ENCODE results near the gene CTU1. TPM values are rescaled to one million over a fixed set of nuclear protein-coding genes. Genes with fewer than 3 reads are reported as not detected.

The CTU1 gene
- total RNA-seq, 4 donors from 2014 or later: 2.8 to 8.5 (median 4.6) TPM

DNA sequence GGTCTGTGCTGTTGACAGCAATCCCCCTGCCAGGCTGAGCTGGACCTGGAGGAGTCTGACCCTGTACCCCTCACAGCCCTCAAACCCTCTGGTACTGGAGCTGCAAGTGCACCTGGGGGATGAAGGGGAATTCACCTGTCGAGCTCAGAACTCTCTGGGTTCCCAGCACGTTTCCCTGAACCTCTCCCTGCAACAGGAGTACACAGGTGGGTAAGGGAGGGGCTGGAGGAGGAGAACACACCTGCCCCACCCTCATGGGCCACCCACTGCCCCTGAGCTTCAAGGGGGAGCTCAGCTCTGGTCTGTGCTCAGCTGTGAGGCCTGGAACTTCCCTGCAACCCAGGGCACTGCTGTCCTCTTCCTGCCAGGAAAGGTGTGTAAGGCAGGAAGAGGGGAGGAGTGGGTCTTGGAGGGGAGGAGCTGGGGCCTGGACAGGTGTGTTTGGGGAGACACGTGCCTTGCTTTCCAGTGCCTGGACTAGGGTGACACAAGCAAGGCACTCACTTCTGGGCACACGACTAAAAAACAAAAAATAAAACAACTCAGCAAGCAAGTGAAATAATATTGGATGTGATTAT is 37.8 kb upstream of the CTU1 start:
- TF ChIP-seq CTCF (IDR thresholded peaks at IDR 0.05; ENCODE audit: low read depth): no peak

DNA sequence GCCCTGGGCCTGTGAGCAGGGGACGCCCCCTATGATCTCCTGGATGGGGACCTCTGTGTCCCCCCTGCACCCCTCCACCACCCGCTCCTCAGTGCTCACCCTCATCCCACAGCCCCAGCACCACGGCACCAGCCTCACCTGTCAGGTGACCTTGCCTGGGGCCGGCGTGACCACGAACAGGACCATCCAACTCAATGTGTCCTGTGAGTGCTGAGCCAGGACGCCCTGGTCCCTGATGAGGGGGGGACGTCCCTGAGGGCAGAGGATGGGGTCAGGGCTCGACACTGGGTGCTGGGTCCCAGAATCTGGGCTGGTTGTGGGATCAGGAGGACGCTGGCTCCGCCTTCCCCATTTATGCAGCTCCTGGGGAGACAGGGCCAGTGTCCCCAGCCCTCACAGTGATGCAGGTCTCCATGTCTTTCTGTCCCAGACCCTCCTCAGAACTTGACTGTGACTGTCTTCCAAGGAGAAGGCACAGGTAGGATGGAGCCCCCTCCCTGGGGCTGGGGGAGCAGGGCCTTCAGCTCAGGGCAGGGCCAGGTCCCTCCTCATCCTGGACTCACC is 36.4 kb upstream of the CTU1 start:
- no peak for TF ChIP-seq CTCF (IDR thresholded peaks at IDR 0.05; ENCODE audit: low read depth)

- TF ChIP-seq CTCF (IDR thresholded peaks at IDR 0.05; ENCODE audit: low read depth): no peak
Observed at GRCh38 chr19:51143486-51143885, 35.3 kb upstream of the CTU1 start.

DNA sequence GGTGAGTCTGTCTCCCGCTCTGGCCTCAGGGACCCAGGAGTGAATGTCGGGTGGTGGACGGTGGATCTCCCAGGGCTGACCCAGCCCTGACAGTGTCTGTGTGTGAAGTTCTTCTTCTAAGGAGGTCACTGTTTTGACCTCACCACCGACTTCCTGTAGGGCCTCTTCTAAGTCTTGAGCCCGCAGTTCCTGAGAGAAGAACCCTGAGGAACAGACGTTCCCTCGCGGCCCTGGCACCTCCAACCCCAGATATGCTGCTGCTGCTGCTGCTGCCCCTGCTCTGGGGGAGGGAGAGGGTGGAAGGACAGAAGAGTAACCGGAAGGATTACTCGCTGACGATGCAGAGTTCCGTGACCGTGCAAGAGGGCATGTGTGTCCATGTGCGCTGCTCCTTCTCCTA is 33.9 kb upstream of the CTU1 start, which contains the start of gene SIGLEC7:
SIGLEC7 (plus strand) TSS at position 183 of the 400 bp plus-strand sequence; CDS start at position 252, 69 bp downstream.
- TF ChIP-seq CTCF (IDR thresholded peaks at IDR 0.05; ENCODE audit: low read depth): no peak

GRCh38 chr19:51141181-51141580 is 33.0 kb upstream of the CTU1 start:
- no peak for TF ChIP-seq CTCF (IDR thresholded peaks at IDR 0.05; ENCODE audit: low read depth)

DNA sequence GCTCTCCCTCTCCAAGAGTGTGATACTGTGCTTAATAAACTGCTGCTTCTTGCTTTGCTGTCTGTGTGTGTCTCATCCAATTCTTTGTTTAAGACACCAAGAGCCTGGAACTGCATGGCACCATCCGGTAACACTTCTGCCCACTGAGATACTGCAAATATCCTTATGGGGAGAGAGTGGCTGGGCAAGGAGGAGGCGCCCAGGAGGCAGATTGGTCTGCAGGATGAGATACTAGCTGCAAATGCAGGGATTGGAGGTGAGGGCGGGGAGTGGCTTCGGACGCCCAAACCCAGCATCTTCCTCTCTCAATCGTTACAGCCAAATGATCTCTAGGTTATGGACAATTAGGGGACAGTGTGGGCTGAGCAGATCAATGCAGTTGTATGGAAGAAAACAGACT is 32.2 kb upstream of the CTU1 start:
- no peak for TF ChIP-seq CTCF (IDR thresholded peaks at IDR 0.05; ENCODE audit: low read depth)

- no peak for TF ChIP-seq CTCF (IDR thresholded peaks at IDR 0.05; ENCODE audit: low read depth)
Observed at GRCh38 chr19:51139299-51140014, 31.2 kb upstream of the CTU1 start.
